ENCODE data around the gene TMCC3.

TMCC3 gene

GRCh38 chr12:94658931-94659330 is 8.6 kb upstream of the TMCC3 start:
- H3K27ac ChIP-seq: no peak overlapping the region
- no peak for DNase-seq (ENCODE audit: low spot score)
- POLR2A ChIA-PET (ENCODE audit: low non-redundant PET): interaction anchor here (0.6 kb wide), 1 partner anchor 303 kb away, joined by 3 read pairs; no protein-coding TSS in a partner anchor
- no peak for TF ChIP-seq CTCF (conservative IDR thresholded peaks at IDR 0.05; ENCODE audit: low read depth)
- CTCF ChIA-PET: no interaction called here

DNA sequence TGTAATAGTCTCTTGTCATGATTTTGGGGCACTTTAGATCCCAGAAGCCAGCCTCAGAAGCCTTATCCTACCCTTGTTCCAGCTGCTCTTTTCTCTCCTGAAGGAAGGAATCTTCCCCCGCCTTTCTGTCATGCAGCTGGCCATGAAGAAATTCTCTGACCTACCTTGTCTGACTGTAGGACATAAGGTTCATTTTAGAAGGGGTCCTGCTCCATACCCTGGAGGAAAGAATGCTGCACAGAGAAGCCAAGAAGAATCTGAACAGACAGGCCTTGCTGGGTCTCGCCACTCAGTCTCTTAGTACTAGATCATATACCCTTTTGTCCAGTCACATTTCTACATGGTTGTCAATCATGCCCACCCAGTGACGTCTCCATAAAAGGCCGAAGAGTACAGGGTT is 6.2 kb upstream of the TMCC3 start:
- no peak for TF ChIP-seq CTCF (conservative IDR thresholded peaks at IDR 0.05; ENCODE audit: low read depth)
- DNase-seq (ENCODE audit: low spot score): no peak
- POLR2A ChIA-PET (ENCODE audit: low non-redundant PET): no interaction called here
- CTCF ChIA-PET: no interaction called here
- no peak overlapping the region for H3K27ac ChIP-seq

DNA sequence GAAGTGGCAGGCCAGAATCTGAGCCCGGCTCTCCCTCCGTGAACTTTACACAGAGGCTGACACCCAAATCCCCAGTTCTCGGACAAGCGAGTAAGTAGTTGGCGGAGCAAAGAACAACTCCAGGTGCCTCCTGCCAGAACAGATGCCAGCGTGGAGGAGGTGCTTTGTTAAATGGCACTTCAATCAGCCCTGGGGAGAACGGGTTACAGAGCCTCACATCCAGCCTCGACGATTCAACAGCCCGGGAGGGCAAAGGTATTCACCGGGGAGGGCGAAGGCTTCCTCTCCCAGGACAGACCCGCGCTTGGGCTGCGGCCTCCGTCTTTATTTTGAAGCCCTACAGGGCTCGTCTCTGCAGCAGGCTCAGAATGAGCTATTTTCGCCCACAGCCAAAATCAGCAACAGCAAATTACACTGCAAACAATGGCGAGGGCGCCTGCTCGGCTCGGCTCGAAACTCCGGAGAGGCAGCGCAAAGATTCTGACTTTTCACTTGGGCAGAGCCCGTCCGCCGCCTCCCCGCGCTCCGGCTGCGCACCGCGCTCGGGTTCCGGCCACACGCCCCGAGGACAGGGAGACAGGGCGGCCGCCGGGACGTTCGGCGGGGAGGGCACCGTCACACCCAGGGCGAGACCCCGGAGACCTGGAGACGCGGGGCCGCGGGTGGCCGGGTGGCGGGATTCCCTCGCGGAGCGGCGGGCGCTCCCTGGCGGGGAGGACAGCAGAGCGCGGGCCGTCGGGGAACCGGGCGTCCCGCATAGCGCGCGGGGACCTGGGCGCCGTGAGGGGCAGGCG is 811 bp downstream of the TMCC3 start:
- peak overlapping the region; percentile 72 for H3K27ac ChIP-seq
- CTCF ChIA-PET: interaction anchor here (0.6 kb wide), 1 partner anchor 102 kb away, joined by 5 read pairs; no protein-coding TSS in a partner anchor
- POLR2A ChIA-PET (ENCODE audit: low non-redundant PET): no interaction called here
- TF ChIP-seq CTCF (conservative IDR thresholded peaks at IDR 0.05; ENCODE audit: low read depth): peak; percentile 56
- peak; percentile 24 for DNase-seq (ENCODE audit: low spot score)

- ChIA-PET POLR2A (ENCODE audit: low non-redundant PET) (no interaction called here), CTCF (interaction anchor here (0.7 kb wide), 2 partner anchors 28 to 1294 kb away, joined by 3 read pairs; partner anchors contain the start of gene CCDC38)
- no peak overlapping the region for H3K27ac ChIP-seq
- TF ChIP-seq CTCF (conservative IDR thresholded peaks at IDR 0.05; ENCODE audit: low read depth): no peak
- peak; percentile 13 for DNase-seq (ENCODE audit: low spot score)
Observed at GRCh38 chr12:94648578-94648977, 1.8 kb downstream of the TMCC3 start.

- H3K27ac ChIP-seq: 0 out of 2 replicates have a peak overlapping the region, but pooled peaks have one; percentile 30
- ChIA-PET CTCF (no interaction called here), POLR2A (ENCODE audit: low non-redundant PET) (no interaction called here)
- TF ChIP-seq CTCF (conservative IDR thresholded peaks at IDR 0.05; ENCODE audit: low read depth): no peak
- DNase-seq (ENCODE audit: low spot score): peak; percentile 65
Observed at GRCh38 chr12:94644141-94644979, 6.0 kb downstream of the TMCC3 start.

- ChIA-PET POLR2A (ENCODE audit: low non-redundant PET) (no interaction called here), CTCF (no interaction called here)
- H3K27ac ChIP-seq: no peak overlapping the region
Observed at GRCh38 chr12:94643606-94644005, 6.8 kb downstream of the TMCC3 start.

More at GRCh38 chr12:94643606-94644005, 6.8 kb downstream of the TMCC3 start:
- no peak for DNase-seq (ENCODE audit: low spot score)
- TF ChIP-seq CTCF (conservative IDR thresholded peaks at IDR 0.05; ENCODE audit: low read depth): no peak
